SIG-M5 treated with dmso at 0.1 percent for 504 hours (cell line): ENCODE measurements around the gene CHN2.

Experiments used
- DNase-seq: peaks from one replicate; lab custom pipeline; 2025; ENCODE audit not compliant: unreplicated experiment; lab: John Stamatoyannopoulos, UW

CHN2 gene

DNA sequence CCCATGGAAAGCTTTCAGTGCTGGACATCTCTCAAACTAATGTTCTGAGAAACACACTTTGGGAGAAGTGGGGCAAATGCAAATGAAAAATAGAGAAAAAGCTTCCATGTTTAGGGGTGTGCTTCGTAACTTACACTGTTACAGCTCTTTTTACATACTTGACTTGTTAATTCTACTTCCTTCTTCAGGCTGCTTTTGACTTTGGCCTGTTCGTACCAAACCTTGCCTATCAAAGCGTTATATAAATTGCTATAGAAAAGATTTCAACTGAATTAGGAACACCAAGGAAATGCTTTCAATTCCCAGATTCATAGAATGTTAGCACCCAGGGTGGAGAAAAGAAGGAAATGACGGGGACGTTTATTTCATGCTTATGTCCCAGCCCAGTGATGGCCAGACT lies 228.3 kb downstream of the CHN2 start:
- DNase-seq, result no peak

DNA sequence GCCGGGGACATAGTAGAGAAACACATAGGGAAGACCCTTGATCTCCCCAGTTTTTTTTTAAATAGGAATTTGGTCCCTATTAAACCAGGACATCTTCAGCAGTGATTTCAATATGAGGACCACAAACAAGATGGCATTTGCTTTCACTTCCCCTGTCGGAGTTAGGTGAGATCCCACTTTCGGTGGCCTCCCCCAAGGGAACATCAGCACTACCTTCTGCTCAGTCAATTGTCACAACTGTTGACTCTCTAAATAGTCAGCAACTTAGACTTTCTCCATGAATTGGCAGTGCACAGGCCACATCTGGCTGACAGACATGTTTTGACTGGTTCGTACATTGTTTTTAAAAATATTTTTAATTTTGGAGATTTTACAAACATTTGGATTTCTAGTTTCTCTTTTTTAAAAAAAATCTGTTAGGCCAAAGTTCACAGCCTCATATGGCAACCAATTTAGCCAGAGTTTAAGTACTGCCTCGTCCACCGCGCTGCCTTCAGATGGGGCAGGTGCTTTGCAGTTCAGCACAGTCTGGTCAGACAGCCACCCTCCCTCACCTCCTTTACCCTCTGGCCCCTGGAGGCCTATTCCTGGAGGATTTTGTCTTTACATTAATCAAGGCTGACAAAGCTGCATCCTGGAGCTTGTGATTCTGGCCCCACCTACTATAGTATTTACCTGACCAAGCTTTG lies 229.9 kb downstream of the CHN2 start:
- DNase-seq, result no peak

DNA sequence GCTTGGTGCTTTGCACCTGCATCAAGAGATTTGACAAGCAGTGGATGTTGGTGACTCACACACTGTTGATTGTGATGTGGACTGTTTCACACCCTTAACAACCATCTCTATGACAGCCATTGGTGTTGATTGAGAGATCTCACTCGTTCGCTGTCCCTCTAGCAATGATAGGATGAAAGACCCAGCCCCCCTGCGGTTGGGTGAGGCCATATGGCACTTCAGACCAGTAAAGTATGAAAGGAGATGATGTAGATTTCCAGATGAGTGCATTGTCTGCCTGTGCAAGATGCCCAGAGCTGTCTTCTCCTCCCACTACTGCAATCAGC lies 230.4 kb downstream of the CHN2 start:
- DNase-seq, result no peak

DNA sequence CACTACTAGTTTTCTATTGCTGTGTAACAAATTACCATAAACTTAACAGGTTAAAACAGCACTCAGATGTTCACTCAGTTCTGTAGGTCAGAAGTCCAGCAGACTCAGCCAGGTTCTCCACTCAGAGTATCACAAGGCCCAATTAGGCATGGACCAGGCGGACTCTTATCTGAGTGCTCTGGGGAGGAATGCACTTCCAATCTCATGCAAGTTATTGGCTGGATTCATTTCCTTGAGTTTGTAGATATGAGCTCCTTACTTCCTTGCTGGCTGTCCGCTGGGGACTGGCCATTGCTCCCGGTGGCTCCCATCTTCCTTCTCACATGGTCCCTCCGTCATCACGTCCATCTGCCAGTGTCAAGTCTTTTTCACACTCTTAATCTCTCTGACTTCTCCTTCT lies 232.0 kb downstream of the CHN2 start:
- no peak for DNase-seq

DNA sequence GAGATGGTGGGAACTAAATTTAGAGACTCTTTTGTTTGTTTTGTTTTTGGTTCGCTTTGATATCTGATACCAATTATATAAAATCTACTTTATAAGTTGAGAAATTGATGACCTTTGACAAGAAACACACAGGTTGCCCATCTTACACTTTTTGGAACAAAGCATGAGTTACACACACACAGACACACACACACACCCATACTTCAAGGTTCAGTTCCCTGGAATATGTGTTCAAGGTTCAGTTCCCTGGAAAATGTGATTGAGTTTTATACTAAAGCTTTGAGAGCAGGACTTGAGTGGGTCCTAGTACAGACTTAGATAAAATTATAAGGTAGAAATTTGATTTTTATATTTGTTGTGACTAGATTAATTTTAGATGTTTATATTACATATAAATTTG lies 234.8 kb downstream of the CHN2 start:
- DNase-seq, result no peak

DNA sequence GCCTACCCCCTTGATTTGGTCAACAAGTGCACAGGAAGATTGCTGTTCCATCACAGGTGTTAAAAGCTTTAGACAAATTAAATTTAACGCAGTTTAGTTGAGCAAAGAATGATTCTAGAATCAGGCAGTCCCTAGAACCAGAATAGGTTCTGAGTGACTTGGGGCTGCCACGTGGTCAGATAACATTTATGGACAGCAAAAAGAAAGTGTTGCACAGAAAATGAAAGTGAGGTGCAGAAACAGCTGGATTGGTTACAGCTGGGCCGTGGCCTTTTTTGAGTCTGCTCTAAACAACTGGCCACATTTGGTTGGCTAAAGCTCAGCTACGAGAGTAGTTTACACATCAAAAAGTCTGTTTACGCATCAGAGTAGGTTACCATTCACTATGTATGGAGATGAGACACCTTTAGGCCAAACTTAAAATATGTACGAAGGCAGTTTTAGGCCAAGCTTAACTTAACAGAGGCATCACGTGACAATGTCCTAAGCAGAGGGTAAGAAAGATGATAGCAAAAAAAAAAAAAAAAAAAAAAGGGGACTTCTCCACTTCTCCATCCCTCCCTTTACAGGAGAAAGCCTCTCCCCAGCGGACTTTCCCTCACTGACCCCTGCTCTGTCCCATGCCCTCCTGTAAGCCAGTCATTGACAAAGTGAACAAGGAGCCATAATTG lies 235.8 kb downstream of the CHN2 start:
- no peak for DNase-seq

DNA sequence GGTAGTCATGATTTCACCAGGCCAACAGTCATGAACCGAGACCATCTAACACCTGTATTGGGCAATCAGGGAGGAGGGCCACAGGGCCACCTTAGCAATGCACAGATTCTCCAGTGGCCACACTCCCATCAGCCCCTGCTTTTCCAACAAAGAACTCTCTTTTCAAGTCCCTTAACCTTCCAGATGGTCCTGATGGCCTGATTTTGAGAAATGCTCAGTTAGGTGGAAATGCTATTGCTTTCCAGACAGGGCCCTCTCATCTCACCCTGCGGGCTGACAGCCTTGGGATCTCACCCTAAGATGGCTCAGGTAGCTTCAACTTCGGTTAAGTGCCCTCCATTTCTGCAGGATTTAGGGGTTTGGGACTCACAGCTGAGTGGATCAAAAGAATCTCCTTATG lies 237.1 kb downstream of the CHN2 start:
- DNase-seq, result no peak

DNA sequence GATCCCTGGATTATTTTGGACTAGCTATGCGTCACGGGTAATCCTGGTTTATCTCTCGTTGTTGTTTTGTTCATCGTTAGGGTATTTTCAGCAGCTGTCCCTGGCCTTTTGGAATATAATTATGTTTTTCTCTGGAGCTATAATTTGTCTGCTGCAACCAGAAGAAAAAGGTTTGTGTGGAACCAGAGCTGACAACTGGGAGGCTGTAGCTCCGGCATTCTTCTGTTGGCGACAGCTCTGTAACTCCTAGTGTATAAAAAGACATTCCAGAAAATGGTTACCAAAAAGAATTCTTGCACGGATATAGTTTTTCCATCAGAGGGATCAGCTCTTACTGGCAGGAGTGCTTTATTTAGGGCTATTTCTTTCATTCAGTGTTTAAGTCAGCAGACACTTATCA lies 238.1 kb downstream of the CHN2 start:
- DNase-seq, result no peak

DNA sequence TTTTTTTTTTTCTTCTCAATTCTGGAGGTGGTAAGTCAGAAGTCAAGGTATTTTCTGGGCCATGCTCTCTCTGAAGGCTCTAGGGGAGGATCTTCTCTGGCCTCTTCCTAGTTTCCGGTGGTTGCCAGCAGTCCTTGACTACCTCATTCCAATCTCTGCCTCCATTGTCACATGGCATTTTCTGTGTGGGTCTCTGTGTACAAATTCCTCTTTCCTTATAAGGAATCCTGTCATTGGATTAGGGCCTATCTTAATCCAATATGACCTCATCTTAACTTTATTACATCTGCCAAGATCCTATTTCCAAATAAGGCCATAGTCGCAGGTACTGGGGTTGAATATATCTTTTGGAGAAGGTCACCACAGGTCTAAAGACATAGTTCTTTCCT lies 239.8 kb downstream of the CHN2 start:
- no peak for DNase-seq

DNA sequence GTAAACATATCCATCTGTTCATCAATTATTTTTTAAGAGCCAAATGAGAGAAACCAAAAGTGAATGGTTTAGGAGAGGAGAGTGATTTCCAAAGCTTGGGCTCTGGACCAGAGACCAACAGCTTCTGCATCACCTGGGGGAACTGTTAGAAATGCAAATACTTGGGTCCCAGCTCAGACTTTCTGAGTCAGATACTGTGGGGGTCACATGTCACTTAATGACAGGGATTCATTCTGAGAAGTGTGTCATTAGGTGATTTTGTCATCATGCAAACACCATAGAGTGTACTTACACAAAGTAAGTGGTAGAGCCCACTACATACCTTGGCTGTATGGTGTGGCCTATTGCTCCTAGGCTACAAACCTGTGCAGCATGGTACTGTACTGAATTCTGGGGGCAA lies 240.6 kb downstream of the CHN2 start:
- DNase-seq, result no peak

DNA sequence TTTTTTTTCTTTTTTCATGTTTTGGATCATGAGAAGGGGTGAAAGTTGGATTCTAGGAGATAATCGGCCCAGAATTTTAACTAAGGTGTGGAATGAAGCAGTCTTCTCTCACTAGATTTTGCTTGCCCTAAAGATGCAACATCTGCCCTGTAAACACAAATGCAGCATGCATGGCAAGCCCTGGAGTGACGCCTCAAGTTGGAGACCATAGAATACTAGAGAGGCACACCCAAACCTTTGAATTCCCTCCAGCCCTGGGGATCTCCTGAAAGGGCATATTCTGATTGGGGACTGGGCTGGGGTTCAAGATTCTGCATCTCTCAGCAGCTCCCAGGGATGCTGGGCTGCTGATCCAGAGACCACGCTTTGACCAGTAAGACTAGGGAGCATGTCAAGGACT lies 241.3 kb downstream of the CHN2 start:
- DNase-seq, result no peak

DNA sequence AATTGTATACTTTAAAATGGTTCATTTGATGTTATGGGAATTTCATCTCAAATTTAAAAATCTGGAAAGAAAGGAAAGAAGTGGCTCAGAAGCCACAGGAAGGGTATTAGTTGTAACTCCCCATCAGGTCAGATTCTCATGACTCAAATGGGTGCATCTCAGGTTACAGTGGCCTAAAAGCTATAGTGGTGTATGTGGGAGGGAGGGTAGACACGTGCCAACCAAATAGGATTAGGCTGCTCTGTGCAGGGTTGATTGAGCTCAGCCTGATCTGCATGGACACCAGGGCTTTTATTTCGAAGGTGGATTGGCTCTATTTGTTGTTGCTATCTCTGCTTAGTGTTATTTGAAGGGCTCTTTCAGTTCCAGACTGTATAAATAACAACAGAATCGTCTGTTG lies 247.6 kb downstream of the CHN2 start:
- no peak for DNase-seq

DNA sequence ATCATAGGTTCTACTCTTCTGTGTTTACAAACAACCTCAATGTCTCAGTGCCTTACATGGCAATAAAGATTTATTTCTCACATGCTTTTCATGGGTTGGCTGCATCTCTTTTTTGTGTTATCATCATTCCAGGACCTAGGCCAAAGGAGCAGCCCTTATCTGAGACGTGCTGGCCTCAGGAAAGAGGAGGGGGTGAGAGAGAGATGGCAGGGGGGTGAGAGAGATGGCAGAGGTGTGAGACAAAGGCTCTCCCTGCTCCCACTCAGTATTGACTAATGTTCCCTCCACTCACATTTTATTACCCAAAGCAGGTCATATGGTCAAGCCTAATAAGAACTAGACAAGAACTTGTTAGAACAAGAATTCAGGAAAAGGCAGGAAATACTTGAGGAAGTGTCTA lies 249.0 kb downstream of the CHN2 start:
- no peak for DNase-seq

DNA sequence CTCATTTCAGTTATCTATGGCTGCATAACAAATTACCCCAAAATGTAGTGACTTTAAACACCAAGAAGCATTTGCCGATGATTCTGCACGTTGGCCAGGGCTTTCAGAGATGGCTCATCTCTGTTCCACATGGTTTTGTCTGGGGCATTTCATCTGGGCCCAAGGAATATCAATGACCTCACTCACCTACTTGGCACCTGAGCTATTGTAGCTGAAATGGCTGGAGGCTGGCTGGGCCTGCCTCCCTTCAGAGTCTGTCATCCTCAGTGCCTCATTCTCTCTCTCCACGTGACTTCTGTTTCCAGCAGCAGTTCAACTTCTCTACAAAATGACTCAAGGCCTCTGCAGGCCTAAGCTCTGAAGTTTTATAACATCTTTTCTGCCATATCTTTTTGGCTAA lies 249.7 kb downstream of the CHN2 start:
- no peak for DNase-seq

DNA sequence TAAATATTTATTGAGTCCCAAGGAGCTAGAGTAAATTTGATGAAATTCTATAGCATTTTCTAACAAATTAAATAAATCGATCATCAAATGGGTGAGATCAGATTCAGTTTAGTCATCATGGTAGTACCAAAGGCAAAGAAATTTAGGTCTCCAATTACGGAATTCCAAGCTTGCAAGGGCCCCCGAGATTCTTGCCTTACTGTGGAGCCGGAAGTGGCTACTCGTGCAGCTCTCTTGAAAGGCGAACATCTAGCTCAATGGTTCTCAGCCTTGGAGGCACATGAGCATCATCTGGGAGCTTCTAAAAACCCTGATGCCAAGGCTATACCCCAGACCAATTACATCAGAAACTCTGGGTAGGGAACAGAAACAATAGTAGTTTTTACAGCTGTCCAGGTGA lies 251.2 kb downstream of the CHN2 start:
- no peak for DNase-seq

DNA sequence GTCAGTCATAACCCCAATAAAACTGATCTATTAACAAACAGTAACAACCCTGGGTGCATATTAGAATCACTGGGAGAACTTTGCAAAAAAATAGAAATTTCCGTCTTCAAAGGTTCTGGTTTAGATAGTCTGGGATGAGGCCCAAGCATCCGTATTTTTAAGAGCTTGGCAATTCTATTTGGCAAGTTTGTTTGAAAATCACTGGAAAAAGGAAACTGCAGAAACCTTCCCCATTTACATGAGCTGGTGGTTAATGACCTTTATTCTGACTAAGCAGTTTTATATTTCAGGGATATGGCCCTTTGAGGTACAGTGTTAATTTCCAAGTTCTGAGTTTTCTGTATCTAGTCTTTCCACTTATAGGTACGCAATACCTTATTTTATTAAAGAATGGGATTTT lies 253.3 kb downstream of the CHN2 start:
- no peak for DNase-seq

DNA sequence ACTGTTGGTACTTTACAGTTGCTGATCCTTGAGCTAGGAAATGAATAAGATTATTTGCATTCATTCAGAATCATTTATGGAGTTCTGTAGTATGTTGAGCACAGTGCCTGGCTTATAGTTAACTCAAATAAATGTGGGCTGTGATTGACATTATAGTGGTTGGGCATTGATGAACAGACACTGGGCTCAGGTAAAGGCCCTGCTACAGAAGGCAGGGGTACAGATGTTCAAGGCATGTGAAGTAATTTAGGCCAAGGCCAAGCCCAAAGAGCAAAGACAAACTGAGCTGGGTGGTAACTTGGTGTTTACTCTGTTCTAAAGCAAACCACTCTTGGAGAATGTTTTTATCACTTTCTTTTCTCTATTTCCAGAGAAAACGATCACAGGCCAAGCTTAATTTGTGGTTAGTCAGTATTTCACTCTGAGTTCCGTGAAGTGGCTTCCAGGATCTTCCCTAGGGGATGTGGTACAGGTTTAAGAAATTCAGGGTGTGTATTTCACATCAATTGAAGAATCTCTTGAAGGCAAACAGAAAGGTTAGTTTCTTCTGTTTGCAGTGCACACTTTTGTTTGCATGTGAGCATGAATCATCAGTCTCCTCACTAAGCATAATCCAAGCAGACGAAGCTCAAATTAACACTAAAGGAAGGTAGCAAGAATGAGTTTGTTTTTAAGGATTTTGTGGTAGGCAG lies 255.1 kb downstream of the CHN2 start:
- peak; percentile 40 for DNase-seq

DNA sequence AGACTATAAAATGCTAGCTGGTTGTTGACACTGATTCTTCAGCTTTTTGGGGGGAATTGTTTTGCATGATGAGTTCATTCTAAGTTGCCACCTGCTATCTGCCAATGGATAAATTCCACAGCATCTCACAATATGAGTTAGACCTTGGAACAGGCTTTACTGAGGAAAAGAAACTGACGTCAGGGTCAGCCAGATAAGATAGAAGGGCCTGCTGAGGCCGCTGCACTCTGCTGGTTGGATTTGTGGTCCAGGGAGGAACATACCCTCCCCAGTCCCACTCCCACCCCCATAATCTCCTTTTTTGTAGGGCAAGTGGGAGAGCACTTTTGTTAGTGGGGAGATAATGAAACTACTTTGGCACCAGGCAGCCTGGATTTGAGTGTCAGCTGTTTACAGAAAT lies 258.4 kb downstream of the CHN2 start:
- DNase-seq, result no peak

DNA sequence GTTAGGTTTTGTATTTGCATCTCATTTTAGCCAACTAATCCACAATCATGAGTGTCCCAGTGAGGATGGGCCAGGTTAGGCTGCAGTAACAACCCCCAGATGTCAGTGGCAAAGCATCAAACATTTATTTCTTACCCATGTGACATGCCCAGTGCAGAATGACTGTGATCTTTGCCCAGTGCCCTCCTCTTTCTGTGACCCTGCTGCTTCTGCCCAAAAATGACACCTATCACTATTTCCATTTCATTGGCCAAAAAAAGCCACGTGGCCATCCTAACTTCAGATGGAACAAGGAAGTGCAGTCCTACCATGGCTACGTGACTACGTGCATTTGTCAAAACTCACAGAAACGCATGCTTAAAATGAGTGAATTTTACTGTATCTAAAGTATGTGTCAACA lies 259.9 kb downstream of the CHN2 start:
- DNase-seq, result no peak

DNA sequence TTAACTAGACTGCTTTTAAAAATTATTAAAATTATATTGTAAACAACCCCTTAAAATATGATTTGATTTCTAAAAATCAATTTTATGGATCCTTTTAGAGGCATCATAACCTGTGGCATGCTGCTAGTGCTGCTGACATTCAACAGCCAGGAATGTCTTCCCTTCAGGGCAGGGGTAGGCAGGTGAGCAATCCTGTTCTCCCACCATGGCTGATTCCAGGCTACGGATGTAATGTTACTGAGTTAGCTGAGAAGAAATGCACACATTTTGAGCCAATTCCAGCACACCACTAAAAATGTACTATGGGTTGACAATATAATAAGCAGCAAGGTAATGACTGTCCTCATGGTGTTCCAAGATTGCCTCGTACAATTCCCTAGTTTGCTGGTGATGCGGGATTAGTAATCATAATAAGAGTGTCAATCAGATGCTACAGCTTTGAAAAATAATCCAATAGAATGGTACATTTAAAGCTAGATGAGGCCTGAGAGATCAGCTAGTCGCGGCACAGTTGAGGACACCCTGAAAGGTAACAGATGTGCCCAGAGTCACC lies 260.4 kb downstream of the CHN2 start:
- DNase-seq, result no peak

DNA sequence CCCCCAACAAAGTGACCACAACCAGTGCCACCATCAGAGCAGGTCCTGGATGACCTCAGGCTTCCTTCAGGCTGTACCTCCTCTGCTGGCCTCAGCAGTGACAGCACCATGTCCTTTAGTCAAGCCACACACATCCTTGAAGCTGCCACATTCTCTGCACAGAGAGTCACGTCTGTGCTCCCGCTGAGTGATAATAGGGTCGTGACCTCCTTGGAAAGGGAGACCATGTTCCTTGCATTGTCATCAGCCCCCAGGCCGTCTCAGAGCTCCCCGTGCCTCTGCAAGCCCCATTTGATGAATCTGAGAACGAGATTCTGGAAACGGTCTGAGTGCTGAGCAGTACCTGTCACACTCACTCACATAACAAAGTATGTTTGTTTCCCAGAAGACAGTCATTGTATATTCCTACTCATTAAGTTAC lies 262.6 kb downstream of the CHN2 start:
- DNase-seq, result no peak

DNA sequence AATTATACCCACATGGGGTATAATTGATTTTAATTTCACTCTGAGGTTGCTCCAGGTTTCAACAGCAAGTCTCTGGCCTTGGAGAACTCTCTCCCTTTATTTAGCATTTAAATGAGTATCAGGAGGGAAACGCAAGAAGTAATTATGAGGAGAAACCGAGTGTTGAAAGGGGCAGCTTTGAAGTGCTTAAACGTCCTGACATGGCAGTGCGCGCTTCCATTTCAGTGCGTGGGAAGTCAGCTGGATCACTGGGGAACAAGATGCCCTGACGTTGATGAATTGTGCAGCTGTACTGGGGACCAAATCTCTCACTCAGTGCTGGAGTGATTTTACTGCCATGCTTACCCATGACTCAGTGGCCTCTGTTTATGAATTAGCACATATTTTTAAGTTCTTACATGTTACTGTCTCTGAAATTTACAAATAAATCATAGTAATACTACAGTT lies 263.0 kb downstream of the CHN2 start:
- DNase-seq, result no peak
